ENCODE data around the gene OR2L13. TPM values are rescaled to one million over a fixed set of nuclear protein-coding genes. Genes with fewer than 3 reads are reported as not detected.
"Not testable (repeated sequence)": the region's sequence is repeated elsewhere in the genome, so short reads cannot be mapped to it uniquely, and the experiment has no call there.

OR2L13 gene, protein sequence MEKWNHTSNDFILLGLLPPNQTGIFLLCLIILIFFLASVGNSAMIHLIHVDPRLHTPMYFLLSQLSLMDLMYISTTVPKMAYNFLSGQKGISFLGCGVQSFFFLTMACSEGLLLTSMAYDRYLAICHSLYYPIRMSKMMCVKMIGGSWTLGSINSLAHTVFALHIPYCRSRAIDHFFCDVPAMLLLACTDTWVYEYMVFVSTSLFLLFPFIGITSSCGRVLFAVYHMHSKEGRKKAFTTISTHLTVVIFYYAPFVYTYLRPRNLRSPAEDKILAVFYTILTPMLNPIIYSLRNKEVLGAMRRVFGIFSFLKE
- total RNA-seq (2014; rRNA removed; shearing (Covaris generic)): not detected in 2 replicates
- polyA plus RNA-seq (2014; cell fraction: nucleus; rRNA removed): not detected in 2 replicates

DNA sequence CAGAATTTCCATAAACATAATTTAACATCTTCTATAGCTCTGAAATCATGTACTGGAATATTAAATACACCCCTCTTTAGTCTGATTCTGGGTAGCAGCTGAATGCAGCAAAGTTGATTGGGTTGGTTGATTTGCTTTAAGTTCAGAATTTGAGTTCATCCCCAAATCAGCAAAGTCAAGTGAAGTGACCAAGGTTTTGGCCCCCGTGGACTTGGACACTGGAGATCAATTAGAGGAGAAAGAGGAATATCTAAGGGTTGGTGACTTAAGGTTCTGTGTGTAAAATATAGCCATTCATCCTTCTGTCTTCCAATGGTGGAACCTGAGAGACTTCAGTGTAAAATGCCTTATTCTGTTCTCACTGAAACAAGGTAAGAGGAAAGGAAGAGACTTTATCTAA, at the start of gene OR2L13:
TSS of gene OR2L13 (plus strand) at position 301 of the 400 bp plus-strand sequence. CDS start 4,192 bp downstream, outside the sequence.
- DNase-seq (ENCODE audit: extremely low read depth, low read depth): no peak

DNA sequence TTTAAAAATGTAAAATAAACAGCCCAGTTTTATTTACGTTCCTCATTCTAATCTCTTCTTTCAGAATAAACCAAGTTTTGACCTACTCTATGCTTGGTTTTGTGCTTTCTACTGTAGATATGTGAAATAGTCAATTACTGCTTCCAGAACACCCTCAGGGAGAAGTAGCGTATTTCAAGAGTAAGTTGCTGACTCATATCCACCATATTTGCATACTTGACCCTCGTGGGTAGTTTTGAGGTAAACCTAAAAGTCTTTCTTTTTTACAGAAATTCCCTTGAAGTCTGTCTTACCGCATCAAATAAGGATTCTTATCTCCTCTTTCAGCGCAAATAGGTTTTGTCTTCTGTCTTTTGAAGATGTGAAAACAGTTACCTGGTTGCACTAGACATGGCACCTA, 49.8 kb upstream of the OR2L13 start:
- no peak for DNase-seq (ENCODE audit: extremely low read depth, low read depth)

- DNase-seq (ENCODE audit: extremely low read depth, low read depth): no peak
Measured at GRCh38 chr1:248046536-248046935, 48.4 kb upstream of the OR2L13 start, which contains the start of gene OR2L3. OR2L3 (plus strand) TSS chr1:248046836; CDS start chr1:248060682, 13,846 bp downstream.

DNA sequence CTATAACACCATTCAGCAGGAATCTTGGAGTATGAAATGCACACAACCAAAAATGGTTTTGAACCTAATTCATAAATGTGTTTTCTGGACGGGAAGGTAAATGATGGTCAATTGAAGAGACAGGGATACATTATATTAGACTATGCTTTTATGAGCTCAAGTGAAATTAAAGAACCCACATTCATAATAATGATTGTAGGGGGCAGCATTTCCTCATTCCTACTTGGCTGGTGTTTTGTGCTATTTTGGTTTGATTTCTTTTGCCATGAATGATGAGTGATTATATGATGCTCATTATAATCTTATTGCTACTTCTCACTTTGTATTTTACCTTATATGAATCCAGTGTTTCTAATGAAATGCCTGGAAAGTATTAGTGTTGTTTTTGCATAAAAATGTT, 48.0 kb upstream of the OR2L13 start:
- DNase-seq (ENCODE audit: extremely low read depth, low read depth): no peak

DNA sequence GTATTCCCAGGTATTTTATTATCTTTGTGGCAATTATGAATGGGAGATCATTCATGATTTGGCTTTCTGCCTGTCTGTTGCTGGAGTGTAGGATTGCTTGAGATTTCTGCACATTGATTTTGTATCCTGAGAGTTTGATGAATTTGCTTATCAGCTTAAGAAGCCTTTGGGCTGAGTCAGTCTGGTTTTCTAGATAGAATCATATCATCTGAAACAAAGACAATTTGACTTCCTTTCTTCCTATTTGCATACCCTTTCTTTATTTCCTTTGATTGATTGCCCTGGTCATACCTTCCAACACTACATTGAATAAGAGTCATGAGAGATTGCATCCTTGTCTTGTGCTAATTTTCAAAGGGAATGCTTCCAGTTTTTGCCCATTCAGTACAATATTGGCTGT, 40.3 kb upstream of the OR2L13 start:
- DNase-seq (ENCODE audit: extremely low read depth, low read depth): no peak

GRCh38 chr1:248055261-248055660, 39.7 kb upstream of the OR2L13 start:
- no peak for DNase-seq (ENCODE audit: extremely low read depth, low read depth)

DNA sequence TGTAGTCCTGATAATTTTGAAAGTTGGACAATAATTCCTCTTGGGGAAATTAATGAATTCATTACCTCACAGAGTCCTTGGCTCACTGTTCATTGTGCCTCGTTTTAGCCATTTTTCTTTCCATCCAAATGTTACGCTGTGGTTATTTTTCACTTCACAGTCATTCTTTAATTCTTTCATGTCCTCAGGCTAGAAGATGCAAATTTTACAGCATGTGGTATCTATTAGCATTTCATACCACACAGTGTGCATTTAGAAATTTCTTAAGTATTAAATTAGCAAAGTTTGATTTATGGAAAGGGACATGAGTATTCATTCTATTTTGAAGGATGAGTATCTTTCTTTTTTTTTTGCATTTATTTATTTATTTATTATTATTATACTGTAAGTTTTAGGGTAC, 29.9 kb upstream of the OR2L13 start:
- no peak for DNase-seq (ENCODE audit: extremely low read depth, low read depth)

DNA sequence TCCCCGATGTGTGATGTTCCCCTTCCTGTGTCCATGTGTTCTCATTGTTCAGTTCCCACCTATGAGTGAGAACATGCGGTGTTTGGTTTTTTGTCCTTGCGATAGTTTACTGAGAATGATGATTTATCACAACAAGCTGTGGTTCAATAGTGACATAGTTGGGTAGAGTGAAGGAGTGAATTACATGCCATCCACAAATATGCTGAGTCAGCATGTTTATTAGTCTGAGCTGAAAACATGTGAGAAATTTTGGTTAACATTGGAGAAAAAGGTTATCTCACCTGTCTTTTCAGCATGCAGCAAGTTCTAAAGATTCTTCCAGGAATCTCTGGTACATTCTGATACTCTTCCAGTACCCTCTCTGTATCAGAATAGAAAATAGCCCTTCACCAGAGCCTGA, 29.4 kb upstream of the OR2L13 start:
- no peak for DNase-seq (ENCODE audit: extremely low read depth, low read depth)

DNA sequence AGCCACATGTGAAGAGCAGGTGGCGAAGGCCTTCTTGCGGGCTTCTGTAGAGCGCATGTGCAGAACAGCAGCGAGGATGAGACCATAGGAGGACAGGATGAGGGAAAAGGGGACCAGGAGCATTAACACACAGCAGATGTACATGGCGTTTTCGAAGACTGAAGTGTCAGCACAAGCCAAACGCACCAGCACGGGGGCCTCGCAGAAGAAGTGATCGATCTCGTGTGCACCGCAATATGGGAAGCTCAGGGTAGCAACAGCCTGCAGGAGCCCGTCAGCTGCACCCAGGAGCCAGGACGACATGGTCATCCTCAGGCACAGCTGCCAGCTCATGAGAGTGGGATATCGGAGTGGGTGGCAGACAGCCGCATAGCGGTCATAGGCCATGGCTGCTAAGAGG, 11.1 kb upstream of the OR2L13 start:
- not testable (repeated sequence) for DNase-seq (ENCODE audit: extremely low read depth, low read depth)

DNA sequence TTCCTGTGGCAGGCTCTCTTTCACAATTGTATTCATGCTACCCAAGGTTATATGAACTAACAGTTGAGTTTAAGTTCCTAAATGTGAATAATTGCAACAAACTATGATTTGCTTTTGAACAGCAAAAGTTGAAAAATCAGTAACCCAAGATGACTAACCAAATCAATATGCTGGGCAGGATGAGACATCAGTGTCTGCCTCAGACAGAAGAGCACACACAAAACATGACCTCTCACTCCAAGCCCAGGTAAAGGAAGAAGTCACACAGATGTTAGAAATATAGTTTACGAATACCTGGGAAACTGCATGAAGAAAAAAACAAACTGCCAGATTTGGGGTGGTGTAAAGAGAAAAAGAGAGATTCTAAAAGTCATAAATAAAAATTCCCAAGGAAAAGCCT, 3.5 kb downstream of the OR2L13 start:
- no peak for DNase-seq (ENCODE audit: extremely low read depth, low read depth)

- DNase-seq (ENCODE audit: extremely low read depth, low read depth): no peak
Measured at GRCh38 chr1:248102847-248103246, 7.9 kb downstream of the OR2L13 start.

DNA sequence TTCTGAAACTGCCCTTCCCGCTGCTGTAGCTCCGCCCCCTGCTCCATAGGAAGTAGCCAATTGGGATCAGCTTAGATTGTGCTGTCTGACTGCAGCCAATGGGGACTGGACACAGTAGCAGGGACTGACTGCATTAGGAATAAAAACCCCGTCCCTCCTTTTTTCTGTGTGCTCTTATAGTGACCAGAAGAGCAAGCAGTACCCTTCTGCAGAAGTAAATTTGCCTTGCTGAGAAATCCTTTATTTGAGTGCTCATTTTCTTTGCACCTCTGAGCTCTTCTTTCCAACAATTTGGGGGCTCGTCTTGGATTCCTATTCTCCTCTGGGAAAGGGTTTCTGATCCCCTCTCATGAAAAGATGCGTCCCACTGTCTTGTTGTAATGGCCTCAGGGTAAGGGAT, 16.2 kb downstream of the OR2L13 start:
- no peak for DNase-seq (ENCODE audit: extremely low read depth, low read depth)

DNA sequence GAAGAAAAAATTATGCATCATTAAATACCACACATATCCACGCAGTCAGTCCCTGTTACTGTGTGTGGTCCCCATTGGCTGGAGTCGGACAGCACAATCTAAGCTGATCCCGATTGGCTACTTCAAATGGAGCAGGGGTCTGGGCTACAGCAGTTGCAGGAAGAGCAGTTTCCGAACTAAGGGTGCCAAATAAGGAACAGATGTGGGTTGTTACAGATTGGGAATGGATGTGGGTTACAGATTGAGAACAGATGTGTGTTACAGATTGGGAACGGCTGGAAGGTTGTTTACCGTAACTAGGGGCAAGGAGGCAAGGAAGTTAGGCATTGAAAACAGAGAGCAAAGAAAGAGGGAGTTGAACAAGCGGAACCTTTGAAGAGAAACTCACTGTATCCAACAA, 19.9 kb downstream of the OR2L13 start:
- no peak for DNase-seq (ENCODE audit: extremely low read depth, low read depth)

DNA sequence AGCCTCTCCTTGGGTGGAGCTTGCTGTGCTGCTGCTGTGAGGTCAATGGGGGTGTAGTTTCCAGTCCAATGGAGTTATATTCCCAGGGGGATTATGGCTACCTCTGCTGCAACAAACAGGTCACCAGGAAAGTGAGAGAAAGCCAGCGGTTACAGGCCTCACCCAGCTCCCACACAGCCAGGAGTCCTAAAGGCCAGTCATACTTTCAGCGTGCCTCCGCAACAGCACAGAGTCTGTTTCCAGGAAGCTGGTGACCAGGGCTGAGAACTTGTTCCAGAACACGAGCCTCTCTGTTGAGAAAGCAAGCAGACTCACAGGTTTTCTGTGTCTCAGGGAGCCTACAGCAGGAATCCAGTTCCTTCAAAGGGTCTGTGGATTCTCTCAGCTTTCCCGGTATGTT, 32.7 kb downstream of the OR2L13 start:
- DNase-seq (ENCODE audit: extremely low read depth, low read depth): no peak

DNA sequence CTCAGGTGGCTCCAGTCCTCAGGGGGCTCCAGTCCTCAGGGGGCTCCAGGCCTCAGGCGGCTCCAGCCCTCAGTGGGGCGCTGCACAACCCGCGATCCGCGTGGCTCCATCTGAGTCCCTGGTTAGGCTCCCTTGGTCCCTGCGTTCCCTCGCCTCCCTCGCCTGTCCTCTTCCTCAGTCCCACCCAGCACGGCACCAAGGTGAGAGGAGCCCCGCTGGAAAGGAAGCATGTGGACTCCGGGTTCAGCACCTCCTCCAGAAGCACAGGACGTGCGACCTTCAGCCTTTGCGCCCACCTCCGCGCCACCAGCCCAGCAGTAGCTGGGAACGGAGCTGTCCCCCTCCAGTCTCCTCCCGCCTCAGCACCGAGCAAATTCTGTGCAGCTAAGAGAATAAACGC, 41.8 kb downstream of the OR2L13 start:
- no peak for DNase-seq (ENCODE audit: extremely low read depth, low read depth)

DNA sequence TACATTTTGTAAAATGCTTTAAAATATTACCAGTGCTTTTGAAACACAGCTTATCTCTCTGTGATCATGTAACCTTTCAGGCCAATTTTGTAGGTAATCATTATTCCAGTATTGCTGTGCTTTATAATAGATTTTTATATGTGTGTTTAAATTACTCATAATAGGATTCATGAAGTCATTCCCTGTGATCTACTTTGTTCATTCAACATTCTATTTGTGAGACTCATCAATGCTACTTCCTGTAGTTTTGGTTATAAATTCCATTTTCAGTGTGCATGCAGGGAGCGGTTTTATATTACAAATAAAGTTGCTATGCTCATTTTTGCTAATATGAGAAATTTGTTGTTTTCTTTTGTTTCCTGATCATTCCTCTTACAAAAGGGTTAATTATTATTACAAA, 45.9 kb downstream of the OR2L13 start:
- DNase-seq (ENCODE audit: extremely low read depth, low read depth): no peak

GRCh38 chr1:248143311-248143710, 48.3 kb downstream of the OR2L13 start:
- DNase-seq (ENCODE audit: extremely low read depth, low read depth): no peak

DNA sequence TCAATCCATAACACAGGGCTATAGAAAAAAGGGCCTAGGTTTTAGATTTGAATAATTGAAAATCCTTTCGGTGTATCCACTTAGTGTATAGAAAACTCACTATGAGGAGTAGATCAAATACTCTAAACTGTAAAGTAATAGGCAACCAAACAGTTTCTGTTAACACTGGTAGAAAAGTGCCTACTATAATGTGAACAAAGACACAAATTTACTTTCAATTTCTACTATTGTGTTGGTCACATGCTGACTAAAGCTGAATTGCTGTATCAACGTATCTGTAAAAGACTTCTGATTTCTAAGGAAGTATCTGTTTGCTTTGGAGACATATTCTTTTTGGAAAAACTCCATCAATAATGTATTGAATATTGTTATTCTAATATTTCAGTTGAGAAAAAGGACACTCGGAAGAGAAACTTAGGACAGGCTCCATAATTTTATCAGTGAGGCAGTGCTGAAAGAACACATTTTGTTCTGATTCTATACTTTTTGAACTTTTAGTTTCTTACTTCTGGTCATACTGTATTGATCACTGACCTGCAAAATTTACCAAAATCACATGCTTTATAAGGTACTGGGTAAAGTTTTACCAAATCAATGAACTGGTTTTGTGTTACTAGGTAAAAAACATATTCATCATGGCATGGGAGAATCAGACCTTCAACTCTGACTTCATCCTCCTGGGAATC, 49.7 kb downstream of the OR2L13 start, which contains the start of gene OR2M5:
TSS of gene OR2M5 (plus strand) at position 636 of the 686 bp plus-strand sequence. CDS start at position 636, 0 bp downstream.
- no peak for DNase-seq (ENCODE audit: extremely low read depth, low read depth)

Data from NCI-H460 (cell line).